ENCODE data around the gene TEX29.

Gene TEX29

GRCh38 chr13:111372651-111373425 lies 52.4 kb downstream of the TEX29 start:
- no peak for DNase-seq

- no peak for DNase-seq
Measured at GRCh38 chr13:111373486-111373885, 53.0 kb downstream of the TEX29 start.

GRCh38 chr13:111380431-111380830 lies 60.0 kb downstream of the TEX29 start:
- DNase-seq: peak; percentile 5

- no peak for DNase-seq
Measured at GRCh38 chr13:111382411-111382810, 62.0 kb downstream of the TEX29 start.

- no peak for DNase-seq
Measured at GRCh38 chr13:111382877-111383276, 62.4 kb downstream of the TEX29 start.

GRCh38 chr13:111383591-111384440 lies 63.4 kb downstream of the TEX29 start:
- DNase-seq: no peak

- no peak for DNase-seq
Measured at GRCh38 chr13:111384441-111385182, 64.2 kb downstream of the TEX29 start.

- no peak for DNase-seq
Measured at GRCh38 chr13:111385183-111385857, 64.9 kb downstream of the TEX29 start.

- no peak for DNase-seq
Measured at GRCh38 chr13:111387026-111387871, 66.8 kb downstream of the TEX29 start.

- DNase-seq: no peak
Measured at GRCh38 chr13:111387945-111388600, 67.6 kb downstream of the TEX29 start.

- DNase-seq: peak; percentile 36
Measured at GRCh38 chr13:111388851-111389500, 68.5 kb downstream of the TEX29 start.

GRCh38 chr13:111389621-111390521 lies 69.4 kb downstream of the TEX29 start:
- DNase-seq: no peak

- no peak for DNase-seq
Measured at GRCh38 chr13:111390522-111391270, 70.3 kb downstream of the TEX29 start.

- no peak for DNase-seq
Measured at GRCh38 chr13:111392486-111392885, 72.0 kb downstream of the TEX29 start.

- no peak for DNase-seq
Measured at GRCh38 chr13:111393221-111393790, 72.9 kb downstream of the TEX29 start.

All from stimulated activated CD8-positive, alpha-beta memory T cell treated with anti-CD3 and anti-CD28 coated beads, Interleukin-4, amount 100 ng/mL, for 48 hours (primary cell).